ENCODE data around the gene ZNF346.

GRCh38 chr5:177008716-177009115 is 13.8 kb upstream of the ZNF346 start:
- TF ChIP-seq CTCF (IDR thresholded peaks at IDR 0.05 in 8 of 11, conservative IDR thresholded peaks at IDR 0.05 in 3 of 11): no peak
- no peak for TF ChIP-seq POLR2AphosphoS5 (IDR thresholded peaks at IDR 0.05)

All from spleen (tissue), 7 donors.